Endothelial cell of umbilical vein (primary cell): ENCODE measurements around the gene MGST3. TPM values are rescaled to one million over a fixed set of nuclear protein-coding genes. Genes with fewer than 3 reads are reported as not detected.

Experiments
- BruUV-seq: library from RNA; stranded (reverse); fragments of 400-500 nt; replicated peaks from 2 replicates; lab custom pipeline; 2021; lab: Mats Ljungman, UMichigan
- CTCF ChIA-PET: fragments of 300-600, 350-600 bp; sonication (Branson Sonifier 250); formaldehyde crosslinking; loops from one replicate; lab custom pipeline; 2021; ENCODE audit warnings: antibody characterized with exemption, inconsistent platforms; lab: Charles Lee
- POLR2A ChIA-PET: fragments of 300-600, 350-600 bp; sonication (Branson Sonifier 250); formaldehyde crosslinking; loops from one replicate; lab custom pipeline; 2021; ENCODE audit warnings: antibody characterized with exemption, inconsistent platforms; lab: Charles Lee
- DNase-seq: peaks from one replicate; pipeline ENCODE4 v3.0.0-alpha.2; 2011; ENCODE audit warnings: low read depth, low spot score
- FAIRE-seq: peaks from 2 replicates; lab custom pipeline; 2011; peaks lifted over from hg19 to GRCh38; lab: Jason Lieb, UNC
- H2AFZ ChIP-seq: 2 replicates; pipeline ENCODE4 v1.6.0; 2012; ENCODE audit warnings: low read depth, low read length, control low read depth, inconsistent platforms
- H3K27ac ChIP-seq: 2 replicates; pipeline ENCODE4 v1.5.1; 2011; ENCODE audit warnings: low read depth, mild to moderate bottlenecking, control low read depth, low read length, moderate library complexity; ENCODE audit not compliant: insufficient read depth
- H3K27me3 ChIP-seq, 2 experiments: 2 replicates each; pipeline versions ENCODE4 v1.6.0 to v1.6.1; 2011; ENCODE audit warnings: low read length in 2 of 2, mixed read lengths in 1 of 2; ENCODE audit not compliant: control insufficient read depth in 2 of 2, insufficient read depth in 2 of 2
- H3K36me3 ChIP-seq, 2 experiments: 2 replicates in 1 of 2; 3 replicates in 1 of 2; pipeline ENCODE4 v1.5.1; 2011; ENCODE audit warnings: low read length in 2 of 2, mild to moderate bottlenecking in 1 of 2, moderate library complexity in 1 of 2; ENCODE audit not compliant: control insufficient read depth in 2 of 2, insufficient read depth in 2 of 2; ENCODE audit errors: extremely low read depth in 1 of 2
- H3K4me1 ChIP-seq: 3 replicates; pipeline ENCODE4 v1.5.1; 2011; ENCODE audit warnings: mild to moderate bottlenecking, low read length; ENCODE audit not compliant: control insufficient read depth, insufficient read depth; ENCODE audit errors: extremely low read depth
- H3K4me2 ChIP-seq: 2 replicates; pipeline ENCODE4 v1.6.1; 2011; ENCODE audit warnings: low read length, control low read depth, mixed read lengths; ENCODE audit not compliant: insufficient read depth
- H3K4me3 ChIP-seq, 3 experiments: fragments of 200-600 bp in 1 of 3; sonication (generic), shearing (Covaris generic) in 1 of 3; replicated peaks in 1 of 3; 2 replicates each; pipeline ENCODE4 v1.5.1; 2011 to 2016; ENCODE audit warnings: control low read depth in 3 of 3, low read length in 3 of 3, mild to moderate bottlenecking in 2 of 3, inconsistent platforms in 1 of 3, low read depth in 1 of 3, moderate library complexity in 1 of 3; ENCODE audit not compliant: insufficient read depth in 1 of 3
- H3K79me2 ChIP-seq: 2 replicates; pipeline ENCODE4 v1.6.0; 2012; ENCODE audit warnings: low read length, inconsistent platforms; ENCODE audit not compliant: control insufficient read depth, insufficient read depth
- H3K9ac ChIP-seq: replicated peaks from 2 replicates; pipeline ENCODE3; 2011; ENCODE audit warnings: low read length, control low read depth; ENCODE audit not compliant: insufficient read depth; ENCODE audit errors: extremely low read depth
- H3K9me1 ChIP-seq: replicated peaks from 3 replicates; pipeline ENCODE4 v1.6.0; 2011; ENCODE audit warnings: mild to moderate bottlenecking, low read length; ENCODE audit not compliant: control insufficient read depth, insufficient read depth; ENCODE audit errors: extremely low read depth
- H3K9me3 ChIP-seq: replicated peaks from 2 replicates; pipeline ENCODE4 v1.5.1; 2012; ENCODE audit warnings: low read length, inconsistent platforms; ENCODE audit not compliant: control insufficient read depth, insufficient read depth
- H4K20me1 ChIP-seq: replicated peaks from 2 replicates; pipeline ENCODE3; 2011; ENCODE audit warnings: mild to moderate bottlenecking, low read length; ENCODE audit not compliant: control insufficient read depth, insufficient read depth; ENCODE audit errors: extremely low read depth
- EZH2 ChIP-seq: IDR thresholded peaks from 2 replicates; pipeline ENCODE4 v1.6.1; 2012; ENCODE audit warnings: borderline replicate concordance, low read depth, mild to moderate bottlenecking, moderate library complexity, low read length, inconsistent platforms; ENCODE audit not compliant: severe bottlenecking
- FOS ChIP-seq: IDR thresholded peaks from 2 replicates; pipeline ENCODE4 v1.6.1; 2011; ENCODE audit warnings: mild to moderate bottlenecking, low read length, moderate library complexity, borderline replicate concordance; ENCODE audit not compliant: insufficient read depth
- GATA2 ChIP-seq: IDR thresholded peaks from 2 replicates; pipeline ENCODE4 v1.7.0; 2011; ENCODE audit warnings: low read depth, mild to moderate bottlenecking, moderate library complexity, mixed read lengths, low read length; ENCODE audit not compliant: insufficient read length, insufficient read depth
- JUN ChIP-seq: IDR thresholded peaks from 2 replicates; pipeline ENCODE4 v1.6.1; 2011; ENCODE audit warnings: borderline replicate concordance, low read depth; ENCODE audit not compliant: insufficient read length, insufficient read depth
- MYC ChIP-seq: IDR thresholded peaks from one replicate; pipeline ENCODE4 v1.6.1; 2011; ENCODE audit warnings: mild to moderate bottlenecking, low read depth, low read length
- POLR2A ChIP-seq: IDR thresholded peaks from 2 replicates; pipeline ENCODE4 v1.6.1; 2012; ENCODE audit warnings: low read depth, mild to moderate bottlenecking, control low read depth, low read length
- POLR2AphosphoS5 ChIP-seq: IDR thresholded peaks from 2 replicates; pipeline ENCODE4 v1.6.1; 2012; ENCODE audit warnings: low read depth, mild to moderate bottlenecking, control low read depth, low read length, moderate library complexity; ENCODE audit not compliant: insufficient read depth
- dilution Hi-C: fragments of 300-500 bp; cut with MboI; formaldehyde crosslinking; loops from one replicate; pipeline ENCODE4 v1.15.0; 2019; ENCODE audit warnings: low sequenced_read_pairs; ENCODE audit not compliant: extremely low pct_ligation_motif_present
- intact Hi-C: fragments of 100-400 bp; cut with micrococcal nuclease; formaldehyde crosslinking; loops from one replicate; pipeline ENCODE4 v1.10.0; 2022
- polyA plus RNA-seq, 4 experiments: library from polyadenylated mRNA; depleted of rRNA in 3 of 4; stranded (reverse) in 3 of 4; unstranded in 1 of 4; fragments of >200 nt; gene quantifications; 2 replicates each; pipeline versions ENCODE4 v1.2.1 to v1.2.3, GENCODE V29; 2011 to 2012; ENCODE audit warnings: missing spikeins in 1 of 4
- total RNA-seq: library from RNA; stranded (reverse); gene quantifications from 2 replicates; pipeline ENCODE4 v1.2.3, GENCODE V29; 2021
- TF ChIP-seq, protein P1 (sequence below), 2 donors: IDR thresholded peaks; 1 replicate in 1 of 2; 2 replicates in 1 of 2; pipeline ENCODE4 v1.5.1; 2011; ENCODE audit warnings: low read length in 2 of 2, mild to moderate bottlenecking in 2 of 2, moderate library complexity in 2 of 2, control low read depth in 1 of 2, inconsistent platforms in 1 of 2, low read depth in 1 of 2; ENCODE audit not compliant: insufficient read depth in 1 of 2; ENCODE audit errors: extremely low read depth in 1 of 2
- TF ChIP-seq, protein P2 (sequence below): IDR thresholded peaks from 2 replicates; pipeline ENCODE4 v1.6.1; 2011; ENCODE audit not compliant: insufficient read depth, insufficient read length

MGST3 gene
- total and polyA plus RNA-seq, 2 donors (not counting 3 experiments of a cell fraction or from before 2014, with no cell fraction given): 164 to 288 TPM

DNA sequence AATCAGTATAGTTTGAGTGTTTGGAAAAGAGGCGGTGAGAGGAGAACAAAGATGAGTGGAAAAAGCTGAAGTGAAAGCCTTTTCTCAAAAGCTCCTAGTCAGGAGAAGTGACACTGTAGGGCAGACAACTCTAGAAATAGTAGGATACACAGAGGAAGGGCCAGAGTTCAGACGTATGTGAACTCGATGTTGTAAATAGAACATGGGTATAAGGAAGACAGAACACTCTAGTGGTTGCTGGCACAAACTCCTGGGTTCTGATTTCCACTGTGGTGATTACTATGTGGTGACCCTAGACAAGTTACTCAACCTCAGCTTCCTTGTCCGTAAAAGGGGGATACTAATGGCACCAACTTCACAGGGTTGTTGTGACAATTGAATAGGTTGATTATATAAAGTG is 30.2 kb upstream of the MGST3 start:
- Histone ChIP-seq H3K4me2 (no peak overlapping the region), H2AFZ (no peak overlapping the region), H3K27ac (no peak overlapping the region), H4K20me1 (no peaks in the 10 kb centered on the region), H3K4me3 (no peak overlapping the region), H3K27me3 (peaks cover 0 to 2% of the 10 kb centered on the region in 2 experiments), H3K36me3 (no peaks in the 10 kb centered on the region), H3K4me1 (peaks cover 10% of the 10 kb centered on the region), H3K9me3 (no peaks in the 10 kb centered on the region), H3K9ac (no peak overlapping the region), H3K9me1 (no peaks in the 10 kb centered on the region), H3K79me2 (no peaks in the 10 kb centered on the region)
- no peak for FAIRE-seq
- ChIA-PET CTCF (interaction anchor here (0.6 to 4.6 kb wide), 17 partner anchors 10 to 879 kb away, joined by 3 to 71 read pairs (median 6); partner anchors contain the start of genes MGST3 and TMCO1), POLR2A (no interaction called here)
- no TSS peak for BruUV-seq
- intact Hi-C loops (loop anchor here (1.0 to 10.0 kb wide), 8 partner anchors 30 to 878 kb away; partner anchors contain the start of genes ALDH9A1, FAM78B and UCK2), dilution Hi-C loops (no loop called here)
- TF ChIP-seq, protein P1, sequence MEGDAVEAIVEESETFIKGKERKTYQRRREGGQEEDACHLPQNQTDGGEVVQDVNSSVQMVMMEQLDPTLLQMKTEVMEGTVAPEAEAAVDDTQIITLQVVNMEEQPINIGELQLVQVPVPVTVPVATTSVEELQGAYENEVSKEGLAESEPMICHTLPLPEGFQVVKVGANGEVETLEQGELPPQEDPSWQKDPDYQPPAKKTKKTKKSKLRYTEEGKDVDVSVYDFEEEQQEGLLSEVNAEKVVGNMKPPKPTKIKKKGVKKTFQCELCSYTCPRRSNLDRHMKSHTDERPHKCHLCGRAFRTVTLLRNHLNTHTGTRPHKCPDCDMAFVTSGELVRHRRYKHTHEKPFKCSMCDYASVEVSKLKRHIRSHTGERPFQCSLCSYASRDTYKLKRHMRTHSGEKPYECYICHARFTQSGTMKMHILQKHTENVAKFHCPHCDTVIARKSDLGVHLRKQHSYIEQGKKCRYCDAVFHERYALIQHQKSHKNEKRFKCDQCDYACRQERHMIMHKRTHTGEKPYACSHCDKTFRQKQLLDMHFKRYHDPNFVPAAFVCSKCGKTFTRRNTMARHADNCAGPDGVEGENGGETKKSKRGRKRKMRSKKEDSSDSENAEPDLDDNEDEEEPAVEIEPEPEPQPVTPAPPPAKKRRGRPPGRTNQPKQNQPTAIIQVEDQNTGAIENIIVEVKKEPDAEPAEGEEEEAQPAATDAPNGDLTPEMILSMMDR (IDR thresholded peaks at IDR 0.05; ENCODE audit: extremely low read depth in 1 of 2, insufficient read depth in 1 of 2, low read depth in 1 of 2, low read length in 2 of 2): no peak
- TF ChIP-seq GATA2: no peak
- no peak for TF ChIP-seq MYC
- TF ChIP-seq FOS: no peak
- TF ChIP-seq, protein P2, sequence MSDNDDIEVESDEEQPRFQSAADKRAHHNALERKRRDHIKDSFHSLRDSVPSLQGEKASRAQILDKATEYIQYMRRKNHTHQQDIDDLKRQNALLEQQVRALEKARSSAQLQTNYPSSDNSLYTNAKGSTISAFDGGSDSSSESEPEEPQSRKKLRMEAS: no peak
- TF ChIP-seq EZH2: no peak
- no peak for TF ChIP-seq JUN
- no peak for TF ChIP-seq POLR2AphosphoS5
- TF ChIP-seq POLR2A: no peak
- no peak for DNase-seq
